NCI-H2196 treated with DMSO at 0.1 percent for 48 hours (cell line): ENCODE measurements around the gene ABCA10.
"Not testable (repeated sequence)": the region's sequence is repeated elsewhere in the genome, so short reads cannot be mapped to it uniquely, and the experiment has no call there.

ENCODE experiments used
- DNase-seq: peaks from one replicate; lab custom pipeline; 2025; ENCODE audit not compliant: unreplicated experiment; lab: John Stamatoyannopoulos, UW

Gene ABCA10

GRCh38 chr17:69168642-69169041, 60.0 kb downstream of the ABCA10 start:
- not testable (repeated sequence) for DNase-seq

- no peak for DNase-seq
Observed at GRCh38 chr17:69166957-69167356, 61.7 kb downstream of the ABCA10 start.

- no peak for DNase-seq
Observed at GRCh38 chr17:69164206-69164605, 64.4 kb downstream of the ABCA10 start.

DNA sequence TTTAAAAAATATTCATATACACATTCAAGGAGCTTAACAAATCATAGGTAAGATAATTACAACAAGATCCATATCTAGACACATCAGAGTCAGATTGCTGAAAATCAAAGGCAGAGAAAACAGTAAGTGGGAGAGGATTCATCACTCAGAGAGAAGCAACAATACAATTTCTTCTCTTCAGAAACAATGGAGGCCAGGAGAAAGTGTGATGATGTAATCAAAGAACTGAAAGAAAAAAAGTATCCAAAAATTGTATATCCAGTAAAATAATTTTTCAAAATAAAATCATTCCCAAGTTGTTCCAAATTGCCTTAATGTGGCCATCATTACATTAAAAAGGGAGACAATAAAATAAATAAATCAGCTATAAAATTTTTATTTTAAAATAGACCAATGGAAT, 69.2 kb downstream of the ABCA10 start:
- DNase-seq = no peak

DNA sequence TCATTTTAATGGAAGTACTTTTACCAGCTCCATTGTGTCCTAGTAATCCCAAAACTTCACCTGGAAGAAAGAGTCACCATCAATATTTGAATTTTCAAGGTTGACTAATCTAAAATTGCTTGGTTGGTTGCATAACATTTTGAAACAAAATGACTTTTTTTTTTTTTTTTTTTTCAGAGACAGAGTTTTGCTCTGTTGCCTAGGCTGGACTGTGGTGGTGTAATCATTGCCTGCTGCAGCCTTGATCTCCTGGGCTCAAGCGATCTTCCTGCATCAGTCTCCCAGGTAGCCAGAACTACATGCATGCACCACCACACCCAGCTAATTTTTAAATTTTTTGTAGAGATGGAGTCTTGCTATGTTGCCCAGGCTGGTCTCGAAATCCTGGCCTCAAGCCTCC, 74.4 kb downstream of the ABCA10 start:
- no peak for DNase-seq

DNA sequence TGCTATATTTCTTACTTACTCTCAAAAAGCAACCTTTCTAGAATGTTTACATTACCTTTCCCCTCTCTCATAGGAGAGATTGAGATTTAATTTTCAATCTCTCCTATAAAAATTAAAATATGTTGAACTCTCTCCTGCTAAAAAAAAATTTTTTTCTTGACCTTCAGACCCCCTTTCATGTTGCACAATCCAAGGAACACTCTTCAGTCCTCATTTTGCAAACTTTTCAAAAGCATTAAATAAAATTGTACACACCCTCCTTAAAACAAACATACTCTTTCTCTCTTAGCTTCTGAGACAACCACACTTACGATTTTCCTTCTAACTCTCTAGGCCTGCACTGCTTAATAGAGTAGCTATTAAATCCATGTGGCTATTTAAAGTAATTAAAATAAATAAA, 78.3 kb downstream of the ABCA10 start:
- no peak for DNase-seq

DNA sequence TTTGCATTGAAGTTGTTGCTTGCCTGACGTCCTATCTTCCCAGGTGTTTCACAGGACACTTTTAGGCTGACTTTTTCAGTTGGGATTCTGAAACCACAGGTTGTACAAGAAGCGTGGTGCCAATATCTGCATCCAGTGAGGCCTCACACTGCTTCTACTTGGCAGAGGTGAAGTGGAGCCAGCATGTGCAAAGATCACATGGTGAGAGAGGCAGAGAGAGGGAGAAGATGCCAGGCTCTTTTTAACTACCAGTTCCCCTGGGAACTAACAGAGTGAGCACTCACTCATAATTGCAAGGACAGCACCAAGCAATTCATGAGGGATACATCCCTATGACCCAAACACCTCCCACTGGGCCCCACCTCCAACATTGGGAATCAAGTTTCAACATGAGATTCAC, 81.2 kb downstream of the ABCA10 start:
- no peak for DNase-seq

- DNase-seq = no peak
Observed at GRCh38 chr17:69144331-69145255, 84.0 kb downstream of the ABCA10 start.

DNA sequence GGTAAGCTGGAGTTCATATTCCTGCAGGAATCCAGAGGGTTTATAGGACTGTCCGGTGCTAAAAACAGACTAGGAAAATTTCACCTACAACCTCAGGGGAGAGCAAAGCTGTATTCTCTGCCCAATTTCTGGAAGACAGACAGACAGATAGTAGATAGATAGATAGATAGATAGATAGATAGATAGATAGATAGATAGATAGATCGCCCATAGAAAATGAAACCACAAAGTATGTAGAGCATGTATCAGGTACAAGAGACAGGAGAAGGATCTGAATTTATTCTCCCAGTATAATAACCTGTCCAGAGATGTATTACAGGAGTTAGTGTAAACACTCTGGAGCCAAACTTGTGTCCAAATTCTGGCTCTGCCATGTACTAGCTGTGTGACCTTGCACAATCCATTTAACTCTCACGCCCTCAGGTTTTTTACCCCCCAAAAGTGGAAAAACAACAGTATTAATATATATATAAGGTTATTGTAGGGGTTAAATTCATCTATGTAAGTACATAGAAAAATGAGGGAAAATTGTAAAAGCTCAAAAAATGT, 84.9 kb downstream of the ABCA10 start:
- DNase-seq = no peak

- no peak for DNase-seq
Observed at GRCh38 chr17:69143151-69143550, 85.5 kb downstream of the ABCA10 start.

- DNase-seq = no peak
Observed at GRCh38 chr17:69142175-69142802, 86.3 kb downstream of the ABCA10 start.

DNA sequence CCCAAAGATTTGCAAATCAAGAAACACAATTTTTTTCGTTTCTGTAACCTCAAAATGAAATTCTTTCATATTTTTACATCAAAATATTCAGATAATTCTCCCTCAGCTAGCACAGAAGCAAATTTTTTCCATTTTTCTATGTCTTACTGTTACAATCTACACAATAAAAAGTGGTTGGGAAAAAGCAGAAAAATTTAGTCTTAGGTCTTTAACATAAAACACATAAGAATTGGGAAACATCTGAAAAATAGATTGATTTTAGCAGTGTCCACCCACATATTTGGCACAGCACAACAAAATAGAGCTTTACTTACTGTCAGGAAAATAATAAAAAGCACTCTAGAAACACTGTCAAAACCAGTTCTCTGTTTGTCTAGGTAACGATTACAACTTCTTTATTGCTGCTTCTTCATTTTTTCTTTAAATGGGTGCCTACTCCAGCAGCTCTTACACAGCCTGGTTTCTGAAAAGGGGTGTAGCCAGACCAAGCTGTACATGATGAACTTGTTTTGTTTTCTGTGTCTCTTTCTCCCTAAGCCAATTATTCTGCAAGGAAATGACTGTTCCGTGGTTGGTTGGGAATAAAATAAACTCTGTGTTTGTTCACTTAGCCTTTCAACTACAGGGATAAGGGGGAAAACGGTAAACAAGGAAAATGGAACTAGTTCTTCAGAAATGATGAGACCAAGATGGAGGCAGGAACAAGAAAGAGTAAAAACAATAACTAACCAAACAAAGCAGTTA, 87.0 kb downstream of the ABCA10 start, which contains the start of gene ABCA6:
ABCA6 (minus strand) TSS at position 465 of the 744 bp plus-strand sequence. CDS start 1,192 bp downstream, outside the sequence.
- DNase-seq = no peak

DNA sequence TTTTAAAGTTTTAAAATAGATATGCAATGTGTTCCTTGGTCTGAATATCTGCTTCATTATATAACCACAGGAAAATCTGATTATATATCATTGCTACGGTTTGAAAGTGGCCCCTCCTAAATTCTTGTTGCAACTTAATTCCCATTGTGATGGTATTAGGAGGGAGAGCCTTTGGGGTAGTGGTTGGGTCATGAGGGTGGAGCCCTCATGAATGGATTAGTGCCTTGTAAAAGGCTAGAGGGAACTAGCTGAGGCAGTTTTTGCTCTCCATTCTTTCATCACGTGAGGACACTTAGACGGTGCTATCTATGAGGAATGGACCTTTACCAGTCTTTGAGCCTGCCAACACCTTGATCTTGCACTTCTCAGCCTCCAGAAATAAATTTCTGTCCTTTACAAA, 94.5 kb downstream of the ABCA10 start:
- no peak for DNase-seq

GRCh38 chr17:69130627-69131296, 97.9 kb downstream of the ABCA10 start:
- no peak for DNase-seq

DNA sequence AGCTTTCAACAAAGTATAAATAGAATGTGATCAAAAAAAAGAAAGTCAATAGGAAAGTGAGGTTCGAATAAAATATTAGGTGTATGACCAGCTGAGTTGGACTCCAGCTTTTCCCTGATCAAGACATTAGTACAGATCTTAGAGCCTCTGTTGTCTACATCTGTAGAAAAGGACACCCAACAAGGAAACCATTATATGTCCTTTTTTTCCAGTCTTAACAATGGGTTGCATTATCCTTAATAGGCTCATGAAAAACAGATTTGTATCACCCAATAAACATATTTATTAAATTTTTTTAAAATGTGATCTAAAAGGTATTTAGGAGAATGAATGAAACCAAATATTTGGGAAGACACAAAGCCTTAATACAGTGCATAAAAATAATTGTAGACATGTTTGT, 105.0 kb downstream of the ABCA10 start:
- no peak for DNase-seq

DNA sequence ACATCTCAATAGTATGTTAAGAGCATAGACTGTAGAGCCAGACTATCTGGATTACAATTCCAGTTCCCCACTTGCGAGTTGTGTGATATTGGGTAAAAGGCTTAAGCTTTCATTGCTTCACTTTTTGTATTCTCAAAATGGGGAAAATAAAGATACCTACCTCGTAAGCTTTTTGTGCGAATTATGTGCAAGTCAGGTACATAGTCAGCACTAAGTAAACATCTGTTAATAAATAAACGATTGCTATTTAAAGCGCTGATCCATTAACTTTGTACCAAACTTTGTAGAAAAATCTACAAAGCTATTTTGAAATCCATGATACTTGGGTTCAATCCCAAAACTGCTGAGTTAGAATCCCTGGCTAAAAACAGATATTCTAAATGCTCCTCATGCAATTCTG, 106.6 kb downstream of the ABCA10 start:
- no peak for DNase-seq

DNA sequence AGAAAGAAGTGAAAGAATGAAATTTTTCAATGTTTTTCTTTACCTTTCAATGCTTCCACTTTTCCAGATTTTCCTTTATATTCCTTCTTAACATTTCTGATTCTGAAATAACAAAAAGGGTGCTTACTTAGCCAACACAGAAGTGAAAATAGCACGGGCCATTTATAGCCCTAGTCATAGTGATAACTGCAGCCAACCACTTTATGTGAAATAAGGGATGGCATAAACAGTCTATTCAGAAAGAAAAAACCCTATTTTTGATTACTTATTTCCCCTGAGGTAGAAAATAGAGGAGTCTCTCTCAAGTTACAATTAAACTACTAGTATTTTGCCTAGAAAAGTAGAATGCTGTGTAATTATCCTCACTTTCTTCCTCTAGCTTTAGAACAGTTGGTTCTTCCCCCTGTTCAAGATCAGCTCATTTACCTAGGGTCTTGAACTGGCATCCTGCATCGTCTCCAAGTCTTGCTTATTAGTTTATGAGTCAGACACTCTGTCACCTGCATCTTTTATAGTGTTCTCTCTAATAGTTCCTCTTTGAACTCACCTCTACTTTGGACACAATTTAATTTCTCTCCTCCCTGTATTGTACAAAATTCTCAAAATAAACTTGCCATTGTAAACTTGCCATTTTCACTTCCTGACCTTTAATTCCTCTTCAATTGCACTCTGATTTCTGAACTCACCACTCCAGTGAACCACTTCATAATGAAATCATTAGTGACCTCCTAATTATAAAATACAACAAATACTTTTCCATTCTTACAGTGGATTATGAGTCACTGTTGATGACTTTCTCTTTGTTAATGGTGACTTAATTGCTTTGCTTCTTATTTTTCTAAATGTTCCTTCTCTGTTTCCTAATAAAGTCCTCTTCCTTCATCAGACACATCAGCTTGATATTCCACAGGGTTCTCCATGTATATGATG, 110.5 kb downstream of the ABCA10 start:
- DNase-seq = no peak

GRCh38 chr17:69111794-69112193, 116.8 kb downstream of the ABCA10 start:
- no peak for DNase-seq

DNA sequence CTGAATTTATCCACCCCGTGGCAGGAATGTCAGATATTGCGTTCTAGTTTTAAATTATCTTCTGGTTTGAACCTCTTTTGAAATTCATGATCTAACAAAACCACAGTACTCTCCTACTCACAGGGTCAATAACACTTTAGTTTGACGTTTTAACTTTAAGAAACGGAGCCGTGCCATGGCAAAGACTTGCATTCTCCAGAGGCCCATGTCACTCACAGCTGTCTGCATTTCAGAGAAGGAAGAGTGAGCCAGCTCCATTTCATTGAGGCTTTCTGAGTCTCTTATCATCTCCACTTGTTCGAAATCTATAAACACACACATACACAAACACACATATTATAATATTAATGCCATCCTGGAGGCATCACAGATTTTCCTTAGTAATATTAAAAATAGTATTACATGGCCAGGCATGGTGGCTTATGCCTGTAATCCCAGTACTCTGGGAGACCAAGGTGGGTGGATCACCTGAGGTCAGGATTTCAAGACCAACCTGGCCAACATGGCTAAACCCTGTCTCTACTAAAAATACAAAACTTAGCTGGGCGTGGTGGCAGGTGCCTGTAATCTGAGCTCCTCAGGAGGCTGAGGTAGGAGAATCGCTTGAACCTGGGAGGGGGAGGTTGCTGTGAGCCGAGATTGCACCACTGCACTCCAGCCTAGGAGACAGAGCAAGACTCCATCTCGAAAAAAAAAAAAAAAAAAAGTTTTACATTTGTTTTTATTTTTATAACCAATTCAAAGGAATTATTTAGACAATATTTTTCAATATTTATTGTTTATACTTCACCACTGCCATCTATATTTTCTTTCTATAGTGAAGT, 122.5 kb downstream of the ABCA10 start:
- DNase-seq = no peak
